HK-2 (cell line): ENCODE measurements around the gene CARMIL3.

ENCODE experiments used
- DNase-seq: peaks from one replicate; pipeline ENCODE4 v3.0.0-alpha.2; 2018; ENCODE audit not compliant: unreplicated experiment

CARMIL3 gene

DNA sequence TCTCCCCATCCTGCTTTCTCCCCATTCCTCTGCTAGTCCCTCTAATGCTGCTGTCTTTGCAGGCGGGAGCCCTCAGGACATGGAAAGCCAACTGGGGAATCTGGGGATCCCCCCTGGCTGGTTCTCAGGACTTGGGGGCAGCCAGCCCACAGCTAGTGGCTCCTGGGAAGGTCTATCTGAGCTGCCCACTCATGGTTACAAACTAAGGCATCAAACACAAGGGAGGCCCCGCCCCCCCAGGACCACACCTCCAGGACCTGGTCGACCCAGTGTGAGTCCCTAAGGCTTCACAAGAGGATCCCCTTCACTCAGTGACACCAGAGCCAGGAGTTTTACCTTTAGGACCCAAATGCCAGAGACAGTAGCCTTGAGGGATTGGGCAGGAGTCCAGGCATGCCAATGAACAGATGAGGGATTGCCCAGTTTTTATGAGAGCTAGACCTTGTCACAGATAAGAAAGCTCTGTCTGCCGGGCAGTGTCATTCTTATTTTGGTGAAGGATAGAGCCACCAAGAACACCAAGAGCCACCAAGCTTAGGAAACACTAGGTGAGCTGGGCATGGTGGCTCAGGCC lies 11.5 kb downstream of the CARMIL3 start:
- DNase-seq, result no peak

GRCh38 chr14:24064091-24064795 lies 12.4 kb downstream of the CARMIL3 start:
- DNase-seq, result no peak

GRCh38 chr14:24064856-24065255 lies 13.0 kb downstream of the CARMIL3 start:
- no peak for DNase-seq

GRCh38 chr14:24065408-24065807 lies 13.6 kb downstream of the CARMIL3 start:
- no peak for DNase-seq

GRCh38 chr14:24066496-24067132 lies 14.8 kb downstream of the CARMIL3 start:
- DNase-seq, result no peak

DNA sequence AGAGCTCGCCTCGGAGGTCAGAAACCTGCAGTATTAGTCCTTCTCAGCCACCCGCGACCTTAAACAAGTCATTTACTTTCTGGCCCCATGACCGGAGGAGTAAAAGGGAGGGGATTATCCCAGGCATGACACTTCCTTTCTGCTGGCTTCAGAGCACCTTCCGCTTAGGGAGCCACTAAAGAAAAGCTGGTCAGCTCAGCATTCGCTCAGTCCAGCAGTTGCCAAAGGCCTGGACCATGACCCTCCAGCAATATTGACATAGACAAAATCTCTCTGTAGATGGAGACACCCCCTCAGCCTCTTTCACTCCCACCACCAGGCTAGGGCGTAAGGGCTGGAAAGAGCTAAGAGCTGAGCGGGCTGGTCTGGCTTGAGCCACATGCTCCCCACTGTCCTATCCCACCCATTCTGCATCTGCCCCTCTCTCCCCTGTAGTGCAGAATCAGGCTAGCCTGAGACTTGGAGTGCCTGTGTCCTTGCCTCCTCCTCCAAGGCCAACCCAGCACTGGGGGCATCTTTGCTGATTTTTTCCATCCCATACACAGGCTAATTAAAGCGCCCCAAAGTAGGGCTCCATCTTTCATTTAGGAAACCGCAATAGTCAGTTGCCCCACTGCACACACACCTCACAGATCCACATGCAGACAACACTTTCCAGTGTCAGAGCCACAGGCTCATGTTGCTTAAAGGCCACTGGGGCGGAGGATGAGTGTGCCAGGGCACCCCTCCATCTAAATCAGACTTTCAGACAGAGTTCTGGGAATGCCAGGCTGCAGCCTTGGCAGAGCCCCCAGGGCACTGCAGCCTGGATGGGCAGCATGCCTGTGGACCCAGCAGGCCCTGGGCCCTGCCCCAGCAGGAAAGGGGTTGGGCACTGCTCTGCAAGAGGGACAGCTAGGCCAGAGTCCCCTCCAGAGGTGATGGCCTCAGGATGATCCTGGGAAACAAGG lies 15.6 kb downstream of the CARMIL3 start:
- no peak for DNase-seq

GRCh38 chr14:24068711-24069410 lies 17.1 kb downstream of the CARMIL3 start:
- DNase-seq, result no peak

DNA sequence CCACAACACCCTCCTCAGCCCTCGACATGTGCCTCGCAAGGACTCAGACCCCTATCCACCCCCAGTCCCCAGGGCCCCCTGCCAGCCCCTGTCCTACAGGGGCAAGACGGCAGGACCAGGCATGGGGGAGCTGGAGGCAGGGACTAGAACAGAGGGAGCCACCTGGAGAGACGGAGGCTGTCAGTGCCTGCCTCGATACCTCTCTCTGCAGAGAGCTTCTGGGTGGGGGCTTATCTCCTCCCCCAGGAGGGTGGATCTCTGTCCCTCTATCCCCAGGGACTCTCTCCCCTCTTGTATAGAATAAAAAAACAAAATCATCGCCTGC lies 17.6 kb downstream of the CARMIL3 start:
- DNase-seq, result no peak

- DNase-seq, result no peak
These were observed 18.7 kb downstream of the CARMIL3 start for GRCh38 chr14:24070285-24071143.

DNA sequence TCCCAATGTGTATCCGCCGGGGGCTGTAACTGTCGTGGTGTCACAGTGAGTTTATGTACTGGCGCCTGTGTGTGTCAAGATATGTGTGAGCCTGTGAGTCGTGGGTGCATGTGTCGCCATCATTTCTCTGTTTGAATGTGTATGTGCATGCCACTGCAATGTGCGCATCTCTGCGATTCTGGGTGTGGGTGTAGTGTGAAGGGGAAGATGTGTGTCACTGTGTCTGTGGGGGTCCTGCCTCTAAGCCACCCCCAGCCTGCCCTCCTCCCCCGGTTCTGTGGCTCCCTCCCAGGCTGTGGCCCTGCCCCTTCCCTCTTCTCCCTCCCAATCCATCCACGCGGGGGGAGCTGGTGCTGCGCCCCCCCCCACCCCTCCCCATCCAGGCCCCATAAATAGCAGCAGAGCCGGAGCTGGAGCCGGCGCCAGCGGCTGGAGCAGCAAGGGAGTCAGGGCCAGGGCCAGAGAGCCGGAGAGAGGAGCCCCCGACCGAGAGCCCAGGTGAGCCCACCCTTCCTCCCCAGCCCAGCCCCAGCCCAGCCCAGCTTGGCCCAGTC lies 19.4 kb downstream of the CARMIL3 start, which contains the start of gene CPNE6:
Gene CPNE6, plus strand, starts transcription at position 419 of the 554 bp plus-strand sequence. CDS start 1,375 bp downstream, outside the sequence.
- DNase-seq, result no peak

- DNase-seq, result no peak
These were observed 20.1 kb downstream of the CARMIL3 start for GRCh38 chr14:24071836-24072430.

- no peak for DNase-seq
These were observed 20.6 kb downstream of the CARMIL3 start for GRCh38 chr14:24072436-24072835.

DNA sequence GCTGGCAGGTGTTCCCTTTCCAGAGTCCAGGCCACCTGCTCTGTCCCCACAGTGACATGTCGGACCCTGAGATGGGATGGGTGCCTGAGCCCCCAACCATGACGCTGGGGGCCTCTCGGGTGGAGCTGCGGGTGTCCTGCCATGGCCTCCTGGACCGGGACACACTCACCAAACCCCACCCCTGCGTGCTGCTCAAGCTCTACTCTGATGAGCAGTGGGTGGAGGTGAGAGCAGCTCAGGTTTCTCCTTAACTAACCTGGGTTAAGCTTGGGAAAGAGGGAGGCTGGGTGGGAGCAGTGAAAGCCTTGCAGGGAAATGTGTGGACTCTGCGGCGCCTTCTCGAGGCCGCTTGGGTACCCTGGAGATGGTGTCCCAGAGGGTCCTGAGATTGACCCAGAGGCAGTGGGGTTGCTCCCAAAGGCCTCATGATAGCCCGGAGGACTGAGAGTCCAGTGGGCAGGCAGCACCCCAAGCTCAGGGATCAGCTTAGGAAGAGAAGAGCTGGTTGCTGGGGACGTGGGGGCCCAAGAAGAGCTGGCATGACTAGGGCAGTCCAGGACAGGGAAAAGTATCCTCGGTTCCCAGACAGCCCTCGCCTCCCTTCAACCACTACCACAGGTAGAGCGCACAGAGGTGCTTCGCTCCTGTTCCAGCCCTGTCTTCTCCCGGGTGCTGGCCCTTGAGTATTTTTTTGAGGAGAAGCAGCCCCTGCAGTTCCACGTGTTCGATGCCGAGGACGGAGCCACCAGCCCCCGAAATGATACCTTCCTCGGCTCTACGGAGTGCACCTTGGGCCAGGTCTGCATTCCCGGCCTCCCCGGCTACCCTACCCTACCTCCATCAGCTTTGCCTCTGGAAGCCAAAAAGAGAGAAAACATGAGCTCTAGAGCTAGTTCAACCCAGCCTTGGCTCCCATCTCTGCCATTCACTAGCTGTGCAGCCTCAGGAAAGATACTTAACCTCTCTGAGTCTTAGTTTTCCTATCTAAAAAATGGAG lies 21.4 kb downstream of the CARMIL3 start:
- DNase-seq, result no peak

DNA sequence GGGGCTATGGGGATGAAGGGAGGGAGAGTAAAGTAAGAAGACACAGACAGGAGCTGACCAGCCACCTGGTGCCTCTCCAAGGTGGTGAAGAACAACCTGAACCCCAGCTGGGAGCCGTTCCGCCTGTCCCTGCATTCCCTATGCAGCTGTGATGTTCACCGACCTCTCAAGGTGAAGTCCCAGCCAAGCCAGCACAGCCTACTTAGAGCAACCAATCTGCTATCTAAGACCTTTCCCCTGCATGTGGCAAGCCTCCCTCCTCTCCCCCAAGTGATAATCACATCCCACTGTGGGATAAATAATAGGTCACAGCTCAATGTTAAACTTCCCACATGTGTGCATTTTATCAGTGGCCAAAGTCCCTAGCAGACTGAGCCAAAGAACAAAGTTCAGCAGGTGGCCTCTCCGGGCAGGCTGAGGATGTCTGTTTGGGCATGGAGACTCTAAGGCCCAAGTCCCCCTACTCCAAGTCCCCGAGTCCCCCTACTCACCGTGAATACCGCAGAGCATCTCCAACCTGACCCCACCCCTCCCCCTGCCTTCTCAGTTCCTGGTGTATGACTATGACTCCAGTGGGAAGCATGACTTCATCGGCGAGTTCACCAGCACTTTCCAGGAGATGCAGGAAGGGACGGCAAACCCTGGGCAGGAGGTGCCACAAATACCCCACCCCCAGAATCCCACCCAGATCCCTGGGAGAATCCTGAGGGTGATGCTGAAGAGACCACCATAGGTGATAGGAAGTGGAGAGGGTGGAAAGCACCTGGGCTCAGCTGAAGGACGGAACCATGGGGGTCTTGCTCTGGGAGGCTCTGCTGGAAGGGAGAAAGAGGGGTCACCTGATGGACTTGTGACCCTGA lies 23.0 kb downstream of the CARMIL3 start:
- DNase-seq, result no peak

DNA sequence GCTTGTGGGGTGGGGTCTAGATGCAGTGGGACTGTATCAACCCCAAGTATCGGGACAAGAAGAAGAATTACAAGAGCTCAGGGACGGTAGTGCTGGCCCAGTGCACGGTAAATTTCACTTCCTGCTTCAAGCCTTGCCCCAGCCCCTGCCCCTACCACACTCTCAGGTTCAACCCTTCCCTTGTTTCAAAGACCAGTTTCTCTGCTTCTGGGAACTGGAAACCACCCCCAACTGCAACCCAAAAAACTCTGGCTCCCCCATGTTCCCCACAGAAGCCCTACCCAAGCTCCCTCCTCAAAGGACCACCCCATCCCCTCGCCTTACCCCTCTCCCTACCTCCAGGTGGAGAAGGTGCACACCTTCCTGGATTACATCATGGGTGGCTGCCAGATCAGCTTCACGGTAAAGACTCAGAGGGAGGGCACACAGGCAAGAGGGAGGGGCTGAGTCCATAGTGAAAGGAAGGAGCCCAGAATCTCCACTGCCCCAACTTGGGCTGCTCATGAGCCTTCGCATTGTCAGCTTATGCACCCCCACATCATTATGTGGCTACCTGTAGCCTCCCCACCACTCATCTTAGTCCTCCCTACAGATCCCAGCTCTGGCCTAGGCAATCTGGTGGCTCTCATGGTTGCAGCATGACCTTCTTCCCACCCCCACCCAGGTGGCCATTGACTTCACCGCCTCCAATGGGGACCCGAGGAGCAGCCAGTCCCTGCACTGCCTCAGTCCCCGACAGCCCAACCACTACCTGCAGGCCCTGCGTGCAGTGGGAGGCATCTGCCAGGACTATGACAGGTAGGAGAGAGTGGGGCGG lies 23.9 kb downstream of the CARMIL3 start:
- DNase-seq, result no peak

- no peak for DNase-seq
These were observed 24.4 kb downstream of the CARMIL3 start for GRCh38 chr14:24076302-24076601.

DNA sequence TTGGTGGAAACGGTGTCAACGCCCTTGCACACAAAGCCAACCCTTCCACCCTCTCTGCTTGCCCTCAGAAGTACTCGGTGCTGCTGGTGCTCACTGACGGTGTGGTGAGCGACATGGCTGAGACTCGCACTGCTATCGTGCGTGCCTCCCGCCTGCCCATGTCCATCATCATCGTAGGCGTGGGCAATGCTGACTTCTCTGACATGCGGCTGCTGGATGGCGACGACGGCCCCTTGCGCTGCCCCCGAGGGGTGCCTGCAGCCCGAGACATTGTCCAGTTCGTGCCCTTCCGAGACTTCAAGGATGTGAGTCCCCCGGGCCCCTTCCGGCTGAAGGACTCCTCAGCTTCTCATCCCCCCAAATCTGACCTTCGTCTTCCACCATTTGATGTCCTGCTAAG lies 25.3 kb downstream of the CARMIL3 start:
- no peak for DNase-seq
